K562 (cell line): Measurements from ENCODE around the gene SERTAD2. TPM values are rescaled to one million over a fixed set of nuclear protein-coding genes. Genes with fewer than 3 reads are reported as not detected.
A peak's percentile ranks its signal among the peaks of the same experiment; 100 is the strongest.

ENCODE experiments used
- CCNT2 ChIP-seq: IDR thresholded peaks from 2 replicates; pipeline ENCODE4 v1.6.1; 2011; ENCODE audit warnings: borderline replicate concordance, low read depth, mild to moderate bottlenecking, moderate library complexity, mixed read lengths, low read length; ENCODE audit not compliant: insufficient read length; ENCODE audit errors: extremely low read depth
- GTF2A2 ChIP-seq: IDR thresholded peaks from 2 replicates; pipeline ENCODE4 v1.6.1; 2016; ENCODE audit warnings: mild to moderate bottlenecking, missing genetic modification characterization, missing compliant biosample characterization
- HNRNPH1 ChIP-seq: fragments of 200-400 bp; formaldehyde crosslinking; optimal IDR thresholded peaks from 2 replicates; pipeline ENCODE3; 2017; ENCODE audit warnings: low read depth, mild to moderate bottlenecking, low read length, moderate library complexity
- RBM17 ChIP-seq: fragments of 200-400 bp; formaldehyde crosslinking; IDR thresholded peaks from 2 replicates; pipeline ENCODE4 v1.6.1; 2017; ENCODE audit warnings: low read depth, mild to moderate bottlenecking, low read length, borderline replicate concordance
- SMAD3 ChIP-seq: fragments of 450-650 bp; formaldehyde crosslinking; conservative IDR thresholded peaks from 2 replicates; pipeline ENCODE4 v1.4.0; 2020; ENCODE audit warnings: mild to moderate bottlenecking
- XRCC3 ChIP-seq: fragments of 450-650 bp; IDR thresholded peaks from 2 replicates; pipeline ENCODE4 v1.6.1; 2017; ENCODE audit warnings: mild to moderate bottlenecking, moderate library complexity
- ZNF124 ChIP-seq: sonication (generic); formaldehyde crosslinking; IDR thresholded peaks from 2 replicates; pipeline ENCODE4 v1.8.1; 2022; ENCODE audit warnings: missing genetic modification reagents
- ZNF197 ChIP-seq: fragments of 200-800 bp; sonication (Bioruptor generic); IDR thresholded peaks from 2 replicates; pipeline ENCODE4 v1.6.1; 2016; ENCODE audit warnings: low read depth, missing genetic modification characterization, missing compliant biosample characterization
- ZNF695 ChIP-seq: fragments of 450-650 bp; formaldehyde crosslinking; IDR thresholded peaks from 2 replicates; pipeline ENCODE4 v1.4.0; 2020; ENCODE audit warnings: mild to moderate bottlenecking, moderate library complexity
- ZNF76 ChIP-seq: fragments of 250-450 bp; sonication (Bioruptor Pico); IDR thresholded peaks from 2 replicates; pipeline ENCODE4 v1.4.0; 2020; ENCODE audit warnings: mild to moderate bottlenecking, moderate library complexity, borderline replicate concordance
- ZNF830 ChIP-seq: fragments of 250-450 bp; sonication (Bioruptor Pico); IDR thresholded peaks from 2 replicates; pipeline ENCODE4 v1.5.0; 2021; ENCODE audit warnings: mild to moderate bottlenecking
- polyA plus RNA-seq, 8 experiments: library from polyadenylated mRNA; depleted of rRNA in 4 of 8; stranded (reverse) in 5 of 8; unstranded in 3 of 8; fragments of >200 nt; fragmentation: Nextera tagmentation in 2 of 8; fragmentation: Illumina TruSeq in 1 of 8; extraction: Ambion mirVana in 2 of 8; extraction: Trizol in 1 of 8; gene quantifications; 2 replicates each; pipeline versions ENCODE4 v1.2.1 to v1.2.3, GENCODE V29; 2011 to 2014; ENCODE audit warnings: inconsistent platforms in 1 of 8, missing spikeins in 1 of 8
- total RNA-seq, 7 experiments: library from RNA; depleted of rRNA in 6 of 7; stranded (reverse); fragments of >200 nt in 6 of 7; fragmentation: Illumina TruSeq in 2 of 7; extraction: Trizol in 2 of 7; gene quantifications; 2 replicates each; pipeline versions ENCODE4 v1.2.1 to v1.2.3, GENCODE V29; 2011 to 2021; ENCODE audit warnings: low replicate concordance in 1 of 7
- TF ChIP-seq, protein P1 (sequence below), 2 experiments: fragments of 200-800 bp in 1 of 2; sonication (Bioruptor generic) in 1 of 2; sonication (generic) in 1 of 2; formaldehyde crosslinking in 1 of 2; IDR thresholded peaks in 1 of 2; conservative IDR thresholded peaks in 1 of 2; 2 replicates each; pipeline versions ENCODE4 v1.5.0 to v1.6.1; 2016 to 2020; ENCODE audit warnings: missing compliant biosample characterization in 1 of 2, missing genetic modification characterization in 1 of 2, missing genetic modification reagents in 1 of 2
- TF ChIP-seq, protein P2 (sequence below), 2 experiments: fragments of 450-650 bp; conservative IDR thresholded peaks; 2 replicates each; pipeline ENCODE4 v1.6.1; 2017; ENCODE audit warnings: mild to moderate bottlenecking in 2 of 2, moderate library complexity in 2 of 2
- TF ChIP-seq, protein P3 (sequence below): sonication (generic); formaldehyde crosslinking; IDR thresholded peaks from 2 replicates; pipeline ENCODE4 v1.8.1; 2023; ENCODE audit warnings: mild to moderate bottlenecking, missing genetic modification reagents, moderate library complexity
- TF ChIP-seq, protein P4 (sequence below), 3 experiments: IDR thresholded peaks in 2 of 3; conservative IDR thresholded peaks in 1 of 3; 2 replicates each; pipeline ENCODE4 v1.5.1; 2011 to 2012; ENCODE audit warnings: low read length in 3 of 3, mild to moderate bottlenecking in 3 of 3, control low read depth in 2 of 3, improper control_type of control experiment in 1 of 3, inconsistent platforms in 1 of 3, low read depth in 1 of 3, mixed read lengths in 1 of 3, moderate library complexity in 1 of 3; ENCODE audit not compliant: insufficient read depth in 2 of 3
- TF ChIP-seq, protein P5 (sequence below): fragments of 250-450 bp; sonication (Bioruptor Pico); IDR thresholded peaks from 2 replicates; pipeline ENCODE4 v1.4.0; 2020; ENCODE audit warnings: mild to moderate bottlenecking, moderate library complexity

Gene SERTAD2
- total and polyA plus RNA-seq, 9 of the 15 experiments (the other 6 are each of a cell fraction or from before 2014, with no cell fraction given): 3.0 to 12.5 (median 6.1) TPM

DNA sequence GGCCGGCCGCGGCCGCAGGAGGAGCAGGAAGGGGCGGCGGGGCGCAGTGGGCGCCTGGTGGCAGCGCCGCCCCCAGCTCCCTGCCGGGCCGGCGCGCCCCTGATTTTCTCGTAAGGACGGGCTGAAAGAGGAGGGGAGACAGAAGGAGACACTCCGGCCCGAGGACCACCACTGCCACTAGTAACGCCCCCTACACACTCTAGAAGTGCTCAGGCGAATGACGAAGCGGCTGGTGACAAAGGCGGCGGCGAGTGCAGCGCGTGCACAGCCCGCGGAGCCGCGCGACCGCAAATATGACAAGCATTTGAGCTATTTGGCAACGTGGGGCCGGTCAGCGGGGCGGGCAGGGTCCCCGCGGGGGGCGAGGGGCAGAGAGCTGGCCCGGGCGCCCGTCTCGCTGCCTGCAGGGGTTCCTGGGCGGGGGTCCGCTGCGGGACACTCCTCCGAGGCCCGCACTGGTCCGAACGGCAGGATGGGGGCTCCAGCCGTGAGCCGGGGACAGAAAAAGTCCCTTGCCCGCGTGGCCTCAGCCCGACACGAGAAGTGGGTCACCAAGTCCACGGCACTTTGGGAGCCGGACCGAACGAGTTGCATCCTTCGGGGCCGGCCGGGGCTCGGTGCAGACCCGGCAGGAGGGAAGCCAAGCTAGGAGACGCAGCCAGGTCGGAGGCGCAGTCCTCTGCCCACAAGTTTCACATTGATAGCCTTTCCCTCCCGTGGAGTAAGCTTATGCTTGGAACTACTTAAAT is 524 bp upstream of the SERTAD2 start (continued):
- TF ChIP-seq, protein P1, sequence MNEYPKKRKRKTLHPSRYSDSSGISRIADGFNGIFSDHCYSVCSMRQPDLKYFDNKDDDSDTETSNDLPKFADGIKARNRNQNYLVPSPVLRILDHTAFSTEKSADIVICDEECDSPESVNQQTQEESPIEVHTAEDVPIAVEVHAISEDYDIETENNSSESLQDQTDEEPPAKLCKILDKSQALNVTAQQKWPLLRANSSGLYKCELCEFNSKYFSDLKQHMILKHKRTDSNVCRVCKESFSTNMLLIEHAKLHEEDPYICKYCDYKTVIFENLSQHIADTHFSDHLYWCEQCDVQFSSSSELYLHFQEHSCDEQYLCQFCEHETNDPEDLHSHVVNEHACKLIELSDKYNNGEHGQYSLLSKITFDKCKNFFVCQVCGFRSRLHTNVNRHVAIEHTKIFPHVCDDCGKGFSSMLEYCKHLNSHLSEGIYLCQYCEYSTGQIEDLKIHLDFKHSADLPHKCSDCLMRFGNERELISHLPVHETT (CRISPR knock-in tag; conservative IDR thresholded peaks at IDR 0.05 in 1 of 2, IDR thresholded peaks at IDR 0.05 in 1 of 2): peak in 1 of 2 experiments; percentile 87; a peak in 1 of 4 replicates
- TF ChIP-seq, protein P2, sequence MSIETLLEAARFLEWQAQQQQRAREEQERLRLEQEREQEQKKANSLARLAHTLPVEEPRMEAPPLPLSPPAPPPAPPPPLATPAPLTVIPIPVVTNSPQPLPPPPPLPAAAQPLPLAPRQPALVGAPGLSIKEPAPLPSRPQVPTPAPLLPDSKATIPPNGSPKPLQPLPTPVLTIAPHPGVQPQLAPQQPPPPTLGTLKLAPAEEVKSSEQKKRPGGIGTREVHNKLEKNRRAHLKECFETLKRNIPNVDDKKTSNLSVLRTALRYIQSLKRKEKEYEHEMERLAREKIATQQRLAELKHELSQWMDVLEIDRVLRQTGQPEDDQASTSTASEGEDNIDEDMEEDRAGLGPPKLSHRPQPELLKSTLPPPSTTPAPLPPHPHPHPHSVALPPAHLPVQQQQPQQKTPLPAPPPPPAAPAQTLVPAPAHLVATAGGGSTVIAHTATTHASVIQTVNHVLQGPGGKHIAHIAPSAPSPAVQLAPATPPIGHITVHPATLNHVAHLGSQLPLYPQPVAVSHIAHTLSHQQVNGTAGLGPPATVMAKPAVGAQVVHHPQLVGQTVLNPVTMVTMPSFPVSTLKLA (conservative IDR thresholded peaks at IDR 0.05): peak; percentile 57 to 79
- TF ChIP-seq HNRNPH1 (no peak), GTF2A2 (tag) (no peak), ZNF124 (CRISPR knock-in tag) (no peak), RBM17 (no peak), ZNF76 (no peak), ZNF197 (CRISPR knock-in tag) (no peak), XRCC3 (no peak), CCNT2 (peak; percentile 87), ZNF695 (CRISPR knock-in tag) (no peak), ZNF830 (no peak; the same call in 1 of the 2 replicates), SMAD3 (CRISPR knock-in tag) (no peak)
- TF ChIP-seq, protein P3, sequence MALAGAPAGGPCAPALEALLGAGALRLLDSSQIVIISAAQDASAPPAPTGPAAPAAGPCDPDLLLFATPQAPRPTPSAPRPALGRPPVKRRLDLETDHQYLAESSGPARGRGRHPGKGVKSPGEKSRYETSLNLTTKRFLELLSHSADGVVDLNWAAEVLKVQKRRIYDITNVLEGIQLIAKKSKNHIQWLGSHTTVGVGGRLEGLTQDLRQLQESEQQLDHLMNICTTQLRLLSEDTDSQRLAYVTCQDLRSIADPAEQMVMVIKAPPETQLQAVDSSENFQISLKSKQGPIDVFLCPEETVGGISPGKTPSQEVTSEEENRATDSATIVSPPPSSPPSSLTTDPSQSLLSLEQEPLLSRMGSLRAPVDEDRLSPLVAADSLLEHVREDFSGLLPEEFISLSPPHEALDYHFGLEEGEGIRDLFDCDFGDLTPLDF (CRISPR knock-in tag): no peak
- TF ChIP-seq, protein P4, sequence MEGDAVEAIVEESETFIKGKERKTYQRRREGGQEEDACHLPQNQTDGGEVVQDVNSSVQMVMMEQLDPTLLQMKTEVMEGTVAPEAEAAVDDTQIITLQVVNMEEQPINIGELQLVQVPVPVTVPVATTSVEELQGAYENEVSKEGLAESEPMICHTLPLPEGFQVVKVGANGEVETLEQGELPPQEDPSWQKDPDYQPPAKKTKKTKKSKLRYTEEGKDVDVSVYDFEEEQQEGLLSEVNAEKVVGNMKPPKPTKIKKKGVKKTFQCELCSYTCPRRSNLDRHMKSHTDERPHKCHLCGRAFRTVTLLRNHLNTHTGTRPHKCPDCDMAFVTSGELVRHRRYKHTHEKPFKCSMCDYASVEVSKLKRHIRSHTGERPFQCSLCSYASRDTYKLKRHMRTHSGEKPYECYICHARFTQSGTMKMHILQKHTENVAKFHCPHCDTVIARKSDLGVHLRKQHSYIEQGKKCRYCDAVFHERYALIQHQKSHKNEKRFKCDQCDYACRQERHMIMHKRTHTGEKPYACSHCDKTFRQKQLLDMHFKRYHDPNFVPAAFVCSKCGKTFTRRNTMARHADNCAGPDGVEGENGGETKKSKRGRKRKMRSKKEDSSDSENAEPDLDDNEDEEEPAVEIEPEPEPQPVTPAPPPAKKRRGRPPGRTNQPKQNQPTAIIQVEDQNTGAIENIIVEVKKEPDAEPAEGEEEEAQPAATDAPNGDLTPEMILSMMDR (IDR thresholded peaks at IDR 0.05 in 2 of 3, conservative IDR thresholded peaks at IDR 0.05 in 1 of 3; ENCODE audit: insufficient read depth in 2 of 3, low read depth in 1 of 3, low read length in 3 of 3): no peak
- TF ChIP-seq, protein P5, sequence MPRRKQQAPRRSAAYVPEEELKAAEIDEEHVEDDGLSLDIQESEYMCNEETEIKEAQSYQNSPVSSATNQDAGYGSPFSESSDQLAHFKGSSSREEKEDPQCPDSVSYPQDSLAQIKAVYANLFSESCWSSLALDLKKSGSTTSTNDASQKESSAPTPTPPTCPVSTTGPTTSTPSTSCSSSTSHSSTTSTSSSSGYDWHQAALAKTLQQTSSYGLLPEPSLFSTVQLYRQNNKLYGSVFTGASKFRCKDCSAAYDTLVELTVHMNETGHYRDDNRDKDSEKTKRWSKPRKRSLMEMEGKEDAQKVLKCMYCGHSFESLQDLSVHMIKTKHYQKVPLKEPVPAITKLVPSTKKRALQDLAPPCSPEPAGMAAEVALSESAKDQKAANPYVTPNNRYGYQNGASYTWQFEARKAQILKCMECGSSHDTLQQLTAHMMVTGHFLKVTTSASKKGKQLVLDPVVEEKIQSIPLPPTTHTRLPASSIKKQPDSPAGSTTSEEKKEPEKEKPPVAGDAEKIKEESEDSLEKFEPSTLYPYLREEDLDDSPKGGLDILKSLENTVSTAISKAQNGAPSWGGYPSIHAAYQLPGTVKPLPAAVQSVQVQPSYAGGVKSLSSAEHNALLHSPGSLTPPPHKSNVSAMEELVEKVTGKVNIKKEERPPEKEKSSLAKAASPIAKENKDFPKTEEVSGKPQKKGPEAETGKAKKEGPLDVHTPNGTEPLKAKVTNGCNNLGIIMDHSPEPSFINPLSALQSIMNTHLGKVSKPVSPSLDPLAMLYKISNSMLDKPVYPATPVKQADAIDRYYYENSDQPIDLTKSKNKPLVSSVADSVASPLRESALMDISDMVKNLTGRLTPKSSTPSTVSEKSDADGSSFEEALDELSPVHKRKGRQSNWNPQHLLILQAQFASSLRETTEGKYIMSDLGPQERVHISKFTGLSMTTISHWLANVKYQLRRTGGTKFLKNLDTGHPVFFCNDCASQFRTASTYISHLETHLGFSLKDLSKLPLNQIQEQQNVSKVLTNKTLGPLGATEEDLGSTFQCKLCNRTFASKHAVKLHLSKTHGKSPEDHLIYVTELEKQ (CRISPR knock-in tag): no peak
